Progenitor cell of endocrine pancreas (in vitro differentiated cells): Measurements from ENCODE around the gene RS1. TPM values are rescaled to one million over a fixed set of nuclear protein-coding genes. Genes with fewer than 3 reads are reported as not detected.

ENCODE experiments used
- DNase-seq: peaks from one replicate; pipeline ENCODE4 v3.0.0; 2021; ENCODE audit warnings: low spot score; ENCODE audit not compliant: unreplicated experiment
- H3K27ac Mint-ChIP-seq: 2 replicates; pipeline ENCODE4 v1.8.0; 2021; ENCODE audit warnings: mild to moderate bottlenecking, moderate library complexity, mixed read lengths
- H3K27me3 Mint-ChIP-seq: 2 replicates; pipeline ENCODE4 v1.8.0; 2021; ENCODE audit warnings: mixed read lengths
- H3K36me3 Mint-ChIP-seq: 2 replicates; pipeline ENCODE4 v1.8.0; 2022; ENCODE audit warnings: mixed read lengths; ENCODE audit not compliant: insufficient read depth
- H3K4me1 Mint-ChIP-seq: 2 replicates; pipeline ENCODE4 v1.8.0; 2021; ENCODE audit warnings: low read depth, mixed read lengths
- H3K4me3 Mint-ChIP-seq: 2 replicates; pipeline ENCODE4 v1.8.0; 2021; ENCODE audit warnings: low read depth, mild to moderate bottlenecking, moderate library complexity, mixed read lengths
- H3K9me3 Mint-ChIP-seq: 2 replicates; pipeline ENCODE4 v1.8.0; 2021; ENCODE audit warnings: low read depth, mixed read lengths
- total RNA-seq: library from RNA; stranded (reverse); gene quantifications from 2 replicates; pipeline ENCODE4 v1.2.1, GENCODE V29; 2021
- TF ChIP-seq, protein P1 (sequence below): fragments of 200-600 bp; sonication (generic); IDR thresholded peaks from one replicate; pipeline ENCODE4 v1.5.0; 2021; ENCODE audit warnings: antibody characterized with exemption, mild to moderate bottlenecking; ENCODE audit not compliant: unreplicated experiment

Gene RS1
- total RNA-seq, 1 donor from 2014 or later, result not detected

DNA sequence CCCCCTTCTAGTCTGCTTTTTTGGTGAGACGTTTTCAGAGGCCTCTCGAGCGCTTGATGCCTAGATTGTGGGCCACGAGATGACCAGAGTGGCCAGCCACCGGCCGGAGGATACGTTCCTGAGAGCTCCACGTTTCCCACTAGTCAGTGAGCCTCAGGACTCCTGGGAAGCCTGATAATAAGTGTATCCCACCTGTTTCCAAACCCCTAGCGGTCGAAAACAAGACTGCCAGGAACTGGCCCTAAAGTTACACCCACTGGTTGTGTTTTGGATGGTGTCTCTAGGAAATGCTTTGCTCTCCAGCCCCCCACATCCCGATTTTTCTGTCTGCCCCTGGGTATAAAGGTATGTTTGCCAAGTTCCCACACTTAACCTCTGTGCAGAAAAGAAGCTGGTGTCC is 4.6 kb upstream of the RS1 start:
- Mint-ChIP-seq H3K4me1 (peaks cover 1% of the 10 kb centered on the region), H3K9me3 (peaks cover 17% of the 10 kb centered on the region), H3K36me3 (no peaks in the 10 kb centered on the region), H3K4me3 (peak overlapping the region; percentile 73), H3K27ac (peak overlapping the region; percentile 83), H3K27me3 (no peaks in the 10 kb centered on the region)
- TF ChIP-seq, protein P1, sequence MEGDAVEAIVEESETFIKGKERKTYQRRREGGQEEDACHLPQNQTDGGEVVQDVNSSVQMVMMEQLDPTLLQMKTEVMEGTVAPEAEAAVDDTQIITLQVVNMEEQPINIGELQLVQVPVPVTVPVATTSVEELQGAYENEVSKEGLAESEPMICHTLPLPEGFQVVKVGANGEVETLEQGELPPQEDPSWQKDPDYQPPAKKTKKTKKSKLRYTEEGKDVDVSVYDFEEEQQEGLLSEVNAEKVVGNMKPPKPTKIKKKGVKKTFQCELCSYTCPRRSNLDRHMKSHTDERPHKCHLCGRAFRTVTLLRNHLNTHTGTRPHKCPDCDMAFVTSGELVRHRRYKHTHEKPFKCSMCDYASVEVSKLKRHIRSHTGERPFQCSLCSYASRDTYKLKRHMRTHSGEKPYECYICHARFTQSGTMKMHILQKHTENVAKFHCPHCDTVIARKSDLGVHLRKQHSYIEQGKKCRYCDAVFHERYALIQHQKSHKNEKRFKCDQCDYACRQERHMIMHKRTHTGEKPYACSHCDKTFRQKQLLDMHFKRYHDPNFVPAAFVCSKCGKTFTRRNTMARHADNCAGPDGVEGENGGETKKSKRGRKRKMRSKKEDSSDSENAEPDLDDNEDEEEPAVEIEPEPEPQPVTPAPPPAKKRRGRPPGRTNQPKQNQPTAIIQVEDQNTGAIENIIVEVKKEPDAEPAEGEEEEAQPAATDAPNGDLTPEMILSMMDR, result peak; percentile 49
- DNase-seq, result no peak

DNA sequence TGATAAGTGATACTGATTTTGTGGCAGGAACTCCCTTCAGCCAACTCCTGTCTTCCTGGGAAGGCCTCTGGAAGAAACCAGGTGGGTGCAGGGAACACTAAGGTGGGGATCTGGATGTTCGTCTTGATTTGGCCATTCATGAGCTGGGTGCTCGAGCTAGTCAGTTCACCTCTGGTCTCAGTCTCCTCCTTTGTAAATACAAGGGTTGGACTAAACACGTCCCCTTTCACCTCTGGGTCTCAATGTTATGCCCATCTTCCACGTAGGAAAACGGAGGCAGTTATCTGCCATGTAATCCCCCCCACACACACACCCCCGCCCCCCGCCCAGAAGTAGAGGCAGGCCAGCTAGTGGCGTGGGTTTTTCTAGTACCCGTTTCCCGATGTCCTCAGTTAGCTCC is 4.1 kb upstream of the RS1 start:
- Mint-ChIP-seq H3K9me3 (peaks cover 17% of the 10 kb centered on the region), H3K4me3 (peak overlapping the region; percentile 73)

DNA sequence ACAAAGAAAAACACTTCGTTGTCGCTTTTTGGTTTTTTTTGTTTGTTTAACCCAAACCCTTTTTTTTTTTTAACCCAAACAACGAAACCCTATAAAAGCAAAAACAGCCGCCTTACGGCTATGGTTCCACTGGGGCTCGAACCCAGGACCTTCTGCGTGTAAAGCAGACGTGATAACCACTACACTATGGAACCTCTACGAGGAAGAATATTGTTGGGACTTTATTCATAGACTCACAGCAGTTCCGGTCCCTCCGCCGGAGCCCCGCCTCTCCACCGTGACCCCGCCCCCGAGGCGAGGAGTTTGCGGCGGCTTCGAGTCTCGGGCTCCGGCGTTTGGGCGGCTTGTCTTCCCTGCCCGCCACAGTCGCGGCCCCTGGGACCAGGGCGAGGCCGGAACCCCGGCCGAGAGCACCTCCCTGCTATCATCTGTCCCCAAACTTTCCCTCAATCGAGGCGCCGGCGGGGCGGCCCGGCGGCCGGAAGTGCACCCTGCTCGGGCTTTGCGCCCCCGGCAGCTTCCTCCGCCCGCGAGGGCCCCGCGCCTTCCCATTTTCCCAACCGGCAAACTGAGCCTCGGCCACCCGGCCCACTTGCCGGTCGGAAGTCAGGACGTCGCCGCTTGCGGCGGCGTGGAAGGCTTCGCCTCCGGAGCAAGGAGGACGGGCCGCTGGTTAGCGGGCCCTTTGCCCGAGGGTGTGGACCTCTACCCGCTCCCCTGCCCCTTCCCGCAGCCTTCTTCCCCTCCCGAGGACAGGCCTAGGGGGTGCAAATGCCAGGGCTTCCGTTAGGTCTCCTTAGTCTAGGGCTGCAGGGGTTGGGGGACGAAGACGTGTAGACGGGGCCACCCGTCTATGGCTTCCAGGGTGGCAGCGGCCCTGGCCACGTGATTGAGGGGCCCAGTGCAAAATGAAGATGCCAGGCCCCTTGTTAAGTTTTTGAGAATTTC is 3.2 kb upstream of the RS1 start:
- peak; percentile 63 for DNase-seq
- Mint-ChIP-seq H3K9me3 (peaks cover 17% of the 10 kb centered on the region), H3K27ac (peak overlapping the region; percentile 95), H3K36me3 (no peaks in the 10 kb centered on the region), H3K27me3 (no peaks in the 10 kb centered on the region), H3K4me3 (peak overlapping the region; percentile 73), H3K4me1 (peaks cover 1% of the 10 kb centered on the region)
- TF ChIP-seq, protein P1, result no peak

More for the DNA sequence above, 4.1 kb upstream of the RS1 start:
- peak overlapping the region; percentile 83 for H3K27ac Mint-ChIP-seq
- no peaks in the 10 kb centered on the region for H3K36me3 Mint-ChIP-seq
- TF ChIP-seq, protein P1, result no peak
- H3K4me1 Mint-ChIP-seq, result peaks cover 1% of the 10 kb centered on the region
- no peak for DNase-seq
- H3K27me3 Mint-ChIP-seq, result no peaks in the 10 kb centered on the region

DNA sequence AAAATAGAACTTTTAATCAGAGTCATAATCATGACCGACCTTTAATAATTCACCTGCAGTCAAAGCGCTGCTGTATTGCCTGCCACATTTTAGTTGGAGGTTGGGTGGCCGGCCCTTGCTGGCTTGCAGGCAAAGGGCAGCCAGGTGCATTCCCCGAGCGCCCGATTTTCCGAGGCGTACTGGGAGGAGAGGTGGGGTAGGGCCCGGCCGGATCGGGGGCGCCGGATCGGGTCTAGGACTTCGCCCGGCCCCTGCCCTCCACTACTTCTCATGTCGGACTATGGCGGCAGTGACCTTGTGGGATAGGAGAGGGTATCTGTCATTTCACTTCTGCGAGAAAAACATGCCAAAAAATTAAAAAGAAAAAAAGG is 2.5 kb upstream of the RS1 start:
- H3K4me1 Mint-ChIP-seq, result peaks cover 4% of the 10 kb centered on the region
- peak overlapping the region; percentile 73 for H3K4me3 Mint-ChIP-seq
- TF ChIP-seq, protein P1, result no peak
- peaks cover 15% of the 10 kb centered on the region for H3K9me3 Mint-ChIP-seq
- no peaks in the 10 kb centered on the region for H3K27me3 Mint-ChIP-seq
- H3K27ac Mint-ChIP-seq, result peak overlapping the region; percentile 95
- peak; percentile 12 for DNase-seq
- H3K36me3 Mint-ChIP-seq, result no peaks in the 10 kb centered on the region

DNA sequence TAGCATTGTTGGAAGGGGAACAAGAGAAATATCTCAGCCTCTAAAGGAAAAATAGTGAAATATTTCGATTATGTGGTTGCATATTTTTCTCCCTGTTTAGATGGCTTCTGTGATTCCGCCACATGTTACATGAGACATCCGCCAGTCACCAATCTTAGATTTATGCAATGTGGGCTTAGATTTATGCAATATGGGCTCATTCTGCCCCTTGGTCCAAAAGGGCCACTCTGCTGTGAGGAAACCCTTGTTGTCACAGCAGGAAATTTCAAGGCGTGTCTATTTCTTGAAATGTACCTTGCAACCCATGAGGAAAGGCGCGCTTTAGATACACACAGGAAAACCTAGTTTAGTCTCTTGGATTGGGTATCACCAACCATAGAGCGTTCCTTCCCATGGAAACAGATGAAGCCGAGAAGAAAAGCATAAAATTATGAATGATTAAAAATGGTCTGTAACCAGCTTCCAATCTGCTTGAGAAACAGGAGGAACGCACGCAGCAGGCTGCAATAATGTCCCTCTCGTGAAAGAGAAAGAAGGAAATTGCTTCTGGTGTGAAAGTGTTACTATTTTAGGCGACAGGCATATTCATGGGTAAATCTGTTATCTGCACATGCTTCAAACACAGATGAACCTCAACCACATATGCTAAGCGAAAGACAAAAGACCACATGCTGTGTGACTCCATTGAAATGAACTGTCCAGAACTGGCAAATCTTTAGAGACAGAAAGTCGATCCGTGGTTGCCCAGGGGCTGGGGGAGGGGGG is 3.7 kb downstream of the RS1 start:
- Mint-ChIP-seq H3K9me3 (peaks cover 23% of the 10 kb centered on the region), H3K27me3 (no peaks in the 10 kb centered on the region), H3K4me1 (peaks cover 3% of the 10 kb centered on the region)

More for the DNA sequence above, 3.7 kb downstream of the RS1 start:
- Mint-ChIP-seq H3K27ac (no peak overlapping the region), H3K36me3 (peaks cover 4% of the 10 kb centered on the region), H3K4me3 (no peak overlapping the region)
- TF ChIP-seq, protein P1, result no peak
- DNase-seq, result no peak
